Right lobe of liver (tissue), 6 donors: ENCODE results near the gene GOLPH3L. TPM values are rescaled to one million over a fixed set of nuclear protein-coding genes. Genes with fewer than 3 reads are reported as not detected.
"Not testable (repeated sequence)": the region's sequence is repeated elsewhere in the genome, so short reads cannot be mapped to it uniquely, and the experiment has no call there.

ENCODE experiments used
- ATAC-seq, 4 donors: fragments of 200-7000 bp; cut with Tn5 transposase; one replicate each; pipeline ENCODE4 v1.9.1; 2020; ENCODE audit warnings: mild to moderate bottlenecking in 4 of 4, moderate library complexity in 4 of 4
- DNase-seq, 3 donors: peaks; one replicate each; pipeline ENCODE4 v3.0.0-alpha.2; 2020
- H3K27ac ChIP-seq, 3 donors: fragments of 200-600 bp; one replicate each; pipeline ENCODE4 v1.8.0; 2022
- H3K27me3 ChIP-seq, 2 donors: fragments of 200-600 bp; one replicate each; pipeline ENCODE4 v1.8.0; 2022
- H3K36me3 ChIP-seq, 4 donors: fragments of 200-600 bp; sonication (generic) in 1 of 4; one replicate each; pipeline versions ENCODE4 v1.5.1 to v1.8.0; 2017 to 2022; ENCODE audit warnings: control low read depth in 1 of 4
- H3K4me1 ChIP-seq, 4 donors: fragments of 200-600 bp; sonication (generic) in 1 of 4; one replicate each; pipeline versions ENCODE4 v1.5.1 to v1.8.0; 2017 to 2022; ENCODE audit warnings: control low read depth in 1 of 4
- H3K4me3 ChIP-seq, 3 donors: fragments of 200-600 bp; one replicate each; pipeline ENCODE4 v1.8.0; 2022
- H3K9me3 ChIP-seq, 4 donors: fragments of 200-600 bp; sonication (generic) in 1 of 4; one replicate each; pipeline versions ENCODE4 v1.5.1 to v1.8.0; 2017 to 2022; ENCODE audit warnings: control low read depth in 1 of 4
- CTCF ChIP-seq, 4 donors: fragments of 200-600 bp in 3 of 4; fragments of 450-650 bp in 1 of 4; IDR thresholded peaks; one replicate each; pipeline versions ENCODE4 v1.5.1 to v1.8.0; 2016 to 2022; ENCODE audit warnings: antibody characterized with exemption in 4 of 4, mild to moderate bottlenecking in 2 of 4
- POLR2A ChIP-seq: fragments of 450-650 bp; IDR thresholded peaks from one replicate; pipeline ENCODE4 v1.6.1; 2017; ENCODE audit warnings: antibody characterized with exemption, mild to moderate bottlenecking
- WGBS: methylation state at CpG from one replicate; pipeline ENCODE4 v1.1.6; 2018; ENCODE audit warnings: low coverage, low lambda C conversion rate; ENCODE audit not compliant: insufficient coverage; ENCODE audit errors: missing lambda C conversion rate; 5-methylcytosine and 5-hydroxymethylcytosine counted together
- intact Hi-C, 2 donors: fragments of 100-400 bp; cut with DNase I; formaldehyde crosslinking; loops; one replicate each; pipeline versions ENCODE4 v1.11.2 to v1.14.1; 2022
- total RNA-seq, 6 experiments: library from RNA; depleted of rRNA in 2 of 6; stranded (reverse); fragments of >200 nt in 2 of 6; fragmentation: NEBNext Ultra II Directional in 3 of 6; extraction: Animal tissue kit (Norgen Biotek cat#: 25700) in 3 of 6; gene quantifications; one replicate each; pipeline versions ENCODE4 v1.1.0 to v1.2.4, GENCODE V29; 2016 to 2023
- donor health status: DM: no; HTN: yes; CAD: no.
- donor health status: DM: no; HTN: no; CAD: no.
- donor health status: DM: no; HTN: no; CAD: no.
- donor health status: DM: no; HTN: yes; CAD: no.
- donor health status: DM: no; HTN: yes; CAD: no.

The GOLPH3L gene
- total RNA-seq, 6 experiments from 2014 or later: 4.1 to 15.3 (median 11.2) TPM

GRCh38 chr1:150720098-150720497, 23.1 kb upstream of the GOLPH3L start:
- WGBS: 81% methylated on average over 16 of the region's 21 CpGs
- Histone ChIP-seq H3K27ac (no peak overlapping the region), H3K4me3 (no peak overlapping the region), H3K27me3 (no peaks in the 10 kb centered on the region), H3K9me3 (no peaks in the 10 kb centered on the region), H3K36me3 (no peaks in the 10 kb centered on the region), H3K4me1 (no peaks in the 10 kb centered on the region)
- ATAC-seq: no peak
- intact Hi-C loops: no loop called here
- TF ChIP-seq CTCF (IDR thresholded peaks at IDR 0.05) (no peak), POLR2A (no peak)
- no peak for DNase-seq

GRCh38 chr1:150718225-150718891, 21.4 kb upstream of the GOLPH3L start:
- H3K9me3 ChIP-seq: no peaks in the 10 kb centered on the region
- H3K27me3 ChIP-seq: no peaks in the 10 kb centered on the region
- WGBS: 72% methylated on average over 10 of the region's 11 CpGs
- no peaks in the 10 kb centered on the region for H3K4me1 ChIP-seq
- no peak for ATAC-seq
- no peak overlapping the region for H3K27ac ChIP-seq
- intact Hi-C loops: no loop called here
- no peaks in the 10 kb centered on the region for H3K36me3 ChIP-seq
- TF ChIP-seq POLR2A: no peak
- no peak for TF ChIP-seq CTCF (IDR thresholded peaks at IDR 0.05)
- DNase-seq: no peak
- H3K4me3 ChIP-seq: no peak overlapping the region

- ATAC-seq, DNase-seq, H3K4me1 ChIP-seq, H3K9me3 ChIP-seq, H3K27me3 ChIP-seq, H3K27ac ChIP-seq, intact Hi-C loops, H3K4me3 ChIP-seq, H3K36me3 ChIP-seq: not testable (repeated sequence)
- WGBS: 67% methylated on average over 1 of the region's 1 CpG
Measured at GRCh38 chr1:150709031-150709430, 12.1 kb upstream of the GOLPH3L start.

- no peak overlapping the region for H3K27ac ChIP-seq
- no peak overlapping the region for H3K4me3 ChIP-seq
- no peak for ATAC-seq
- no peaks in the 10 kb centered on the region for H3K9me3 ChIP-seq
- TF ChIP-seq CTCF (IDR thresholded peaks at IDR 0.05) (no peak), POLR2A (no peak)
- no peak for DNase-seq
- 73% methylated on average over 2 of the region's 2 CpGs for WGBS
- intact Hi-C loops: no loop called here
- no peaks in the 10 kb centered on the region for H3K36me3 ChIP-seq
- H3K27me3 ChIP-seq: no peaks in the 10 kb centered on the region
- no peaks in the 10 kb centered on the region for H3K4me1 ChIP-seq
Measured at GRCh38 chr1:150708595-150708994, 11.6 kb upstream of the GOLPH3L start.

- ATAC-seq (no peak), DNase-seq (no peak)
- Histone ChIP-seq H3K27ac (no peak overlapping the region), H3K4me3 (no peak overlapping the region), H3K4me1 (no peaks in the 10 kb centered on the region), H3K36me3 (no peaks in the 10 kb centered on the region), H3K27me3 (no peaks in the 10 kb centered on the region), H3K9me3 (no peaks in the 10 kb centered on the region)
- WGBS: 83% methylated on average over 1 of the region's 1 CpG
- no peak for TF ChIP-seq CTCF (IDR thresholded peaks at IDR 0.05)
- TF ChIP-seq POLR2A: no peak
- intact Hi-C loops: no loop called here
Measured at GRCh38 chr1:150706091-150706490, 9.1 kb upstream of the GOLPH3L start.
